GM19240 (cell line): ENCODE measurements around the gene MLANA.
"Not testable (repeated sequence)": the region's sequence is repeated elsewhere in the genome, so short reads cannot be mapped to it uniquely, and the experiment has no call there.

Experiments
- DNase-seq: peaks from one replicate; pipeline ENCODE4 v3.0.0; 2011; ENCODE audit warnings: low spot score; ENCODE audit not compliant: insufficient read length

Gene MLANA

GRCh38 chr9:5869315-5870019 lies 21.2 kb upstream of the MLANA start:
- DNase-seq: no peak

- no peak for DNase-seq
Measured at GRCh38 chr9:5870020-5870339, 20.7 kb upstream of the MLANA start.

GRCh38 chr9:5870691-5871090 lies 20.0 kb upstream of the MLANA start:
- no peak for DNase-seq

- no peak for DNase-seq
Measured at GRCh38 chr9:5871785-5872184, 18.9 kb upstream of the MLANA start.

GRCh38 chr9:5872511-5872910 lies 18.2 kb upstream of the MLANA start:
- DNase-seq: no peak

- no peak for DNase-seq
Measured at GRCh38 chr9:5873439-5873838, 17.2 kb upstream of the MLANA start.

GRCh38 chr9:5874048-5874447 lies 16.6 kb upstream of the MLANA start:
- no peak for DNase-seq

GRCh38 chr9:5876026-5876425 lies 14.7 kb upstream of the MLANA start:
- no peak for DNase-seq

GRCh38 chr9:5876711-5877110 lies 14.0 kb upstream of the MLANA start:
- DNase-seq: no peak

GRCh38 chr9:5879419-5880181 lies 11.1 kb upstream of the MLANA start:
- no peak for DNase-seq

GRCh38 chr9:5882244-5883012 lies 8.3 kb upstream of the MLANA start:
- not testable (repeated sequence) for DNase-seq

- DNase-seq: no peak
Measured at GRCh38 chr9:5884191-5884590, 6.5 kb upstream of the MLANA start.

GRCh38 chr9:5886114-5886939 lies 4.4 kb upstream of the MLANA start:
- DNase-seq: peak; percentile 77

GRCh38 chr9:5892456-5893133 lies 1.9 kb downstream of the MLANA start:
- DNase-seq: no peak

- no peak for DNase-seq
Measured at GRCh38 chr9:5893134-5893505, 2.4 kb downstream of the MLANA start.

- no peak for DNase-seq
Measured at GRCh38 chr9:5893591-5894236, 3.0 kb downstream of the MLANA start.

- no peak for DNase-seq
Measured at GRCh38 chr9:5894237-5894959, 3.7 kb downstream of the MLANA start.

GRCh38 chr9:5895782-5896181 lies 5.1 kb downstream of the MLANA start:
- no peak for DNase-seq

GRCh38 chr9:5896863-5897262 lies 6.2 kb downstream of the MLANA start:
- no peak for DNase-seq

GRCh38 chr9:5897851-5898250 lies 7.2 kb downstream of the MLANA start:
- no peak for DNase-seq
